Measurements from ENCODE around the gene DENND1B.
"Not testable (repeated sequence)": the region's sequence is repeated elsewhere in the genome, so short reads cannot be mapped to it uniquely, and the experiment has no call there.

DENND1B gene

DNA sequence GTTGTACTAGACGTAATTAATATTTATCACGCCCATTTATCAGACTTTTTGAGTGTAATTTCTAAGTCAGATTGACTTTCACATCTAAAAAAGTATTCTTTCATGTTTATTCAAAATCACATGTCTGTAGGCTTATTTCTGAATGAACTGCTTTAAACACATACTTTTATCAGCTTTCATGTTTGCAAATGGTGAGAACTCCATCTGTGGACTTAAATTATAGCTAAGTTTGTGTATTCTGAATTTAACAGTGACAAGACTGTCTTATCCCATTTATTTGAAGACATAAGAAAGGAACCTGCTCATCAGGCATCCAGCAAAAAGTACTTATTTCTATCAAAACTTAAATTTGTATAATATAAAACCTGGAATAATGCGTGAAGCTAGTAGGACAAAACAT, 69.3 kb downstream of the DENND1B start:
- TF ChIP-seq CTCF (conservative IDR thresholded peaks at IDR 0.05; ENCODE audit: low read length), result no peak

DNA sequence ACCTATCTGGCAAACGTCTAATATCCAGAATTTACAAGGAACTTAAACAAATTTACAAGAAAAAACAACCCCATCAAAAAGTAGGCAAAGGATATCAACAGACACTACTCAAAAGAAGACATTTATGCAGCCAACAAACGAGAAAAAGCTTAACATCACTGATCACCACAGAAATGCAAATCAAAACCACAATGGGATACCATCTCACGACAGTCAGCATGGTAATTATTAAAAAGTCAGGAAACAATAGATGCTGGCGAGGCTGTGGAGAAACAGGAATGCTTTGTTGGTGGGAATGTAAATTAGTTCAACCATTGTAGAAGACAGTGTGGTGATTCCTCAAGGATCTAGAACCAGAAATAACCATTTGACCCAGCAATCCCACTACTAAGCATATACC, 74.6 kb downstream of the DENND1B start:
- H3K4me3 ChIP-seq (ENCODE audit: low read length), result not testable (repeated sequence)
- peak; percentile 71 for DNase-seq (ENCODE audit: low read depth)

More for the DNA sequence above, 69.3 kb downstream of the DENND1B start:
- no peak for DNase-seq (ENCODE audit: low read depth)
- H3K4me3 ChIP-seq (ENCODE audit: low read length), result no peak overlapping the region

- H3K4me3 ChIP-seq (ENCODE audit: low read length), result no peak overlapping the region
- peak; percentile 21 for DNase-seq (ENCODE audit: low read depth)
- no peak for TF ChIP-seq CTCF (conservative IDR thresholded peaks at IDR 0.05; ENCODE audit: low read length)
Observed at GRCh38 chr1:197696372-197696771, 78.9 kb downstream of the DENND1B start.

GRCh38 chr1:197695961-197696360, 79.3 kb downstream of the DENND1B start:
- H3K4me3 ChIP-seq (ENCODE audit: low read length), result no peak overlapping the region
- peak; percentile 15 for DNase-seq (ENCODE audit: low read depth)
- TF ChIP-seq CTCF (conservative IDR thresholded peaks at IDR 0.05; ENCODE audit: low read length), result no peak

DNA sequence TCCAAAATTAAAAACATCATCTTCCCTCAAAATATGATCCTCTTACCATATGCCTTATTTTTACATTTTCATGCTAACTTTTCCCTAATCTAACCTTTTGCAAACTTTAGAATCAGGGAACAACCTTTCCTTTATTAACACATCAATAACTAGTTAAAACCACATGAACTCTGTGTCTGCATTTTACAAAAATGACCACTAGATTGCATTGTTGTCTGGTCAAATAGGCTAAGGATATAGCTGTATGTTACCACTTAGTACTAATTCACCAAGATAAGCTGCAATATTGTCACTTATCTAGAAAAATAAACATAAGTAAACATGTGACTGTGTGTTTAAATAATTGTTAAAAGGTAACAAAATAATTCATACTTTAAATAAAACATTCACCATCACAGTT, 82.3 kb downstream of the DENND1B start:
- DNase-seq (ENCODE audit: low read depth), result peak; percentile 47
- no peak overlapping the region for H3K4me3 ChIP-seq (ENCODE audit: low read length)
- TF ChIP-seq CTCF (conservative IDR thresholded peaks at IDR 0.05; ENCODE audit: low read length), result peak; percentile 50

DNA sequence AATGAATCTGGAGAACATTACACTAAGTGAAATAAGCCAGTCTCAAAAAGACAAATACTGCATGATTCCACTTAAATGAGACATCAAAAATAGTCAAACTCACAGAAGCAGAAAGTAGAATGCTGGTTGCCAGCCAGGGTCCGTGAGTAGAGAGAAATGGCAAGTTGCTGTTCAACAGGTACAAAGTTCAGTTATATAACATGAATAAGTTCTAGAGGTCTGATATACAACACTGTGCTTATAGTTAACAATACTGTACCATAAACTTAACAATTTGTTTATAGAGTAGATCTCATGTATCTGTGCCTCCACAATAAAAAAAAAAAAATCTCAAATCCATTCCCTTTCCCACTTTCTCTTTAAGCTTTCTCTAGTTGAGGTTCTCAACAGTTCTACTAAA, 83.5 kb downstream of the DENND1B start:
- no peak for TF ChIP-seq CTCF (conservative IDR thresholded peaks at IDR 0.05; ENCODE audit: low read length)
- no peak for DNase-seq (ENCODE audit: low read depth)
- H3K4me3 ChIP-seq (ENCODE audit: low read length), result no peak overlapping the region

GRCh38 chr1:197690074-197690473, 85.2 kb downstream of the DENND1B start:
- DNase-seq (ENCODE audit: low read depth), result no peak
- no peak overlapping the region for H3K4me3 ChIP-seq (ENCODE audit: low read length)
- TF ChIP-seq CTCF (conservative IDR thresholded peaks at IDR 0.05; ENCODE audit: low read length), result no peak

DNA sequence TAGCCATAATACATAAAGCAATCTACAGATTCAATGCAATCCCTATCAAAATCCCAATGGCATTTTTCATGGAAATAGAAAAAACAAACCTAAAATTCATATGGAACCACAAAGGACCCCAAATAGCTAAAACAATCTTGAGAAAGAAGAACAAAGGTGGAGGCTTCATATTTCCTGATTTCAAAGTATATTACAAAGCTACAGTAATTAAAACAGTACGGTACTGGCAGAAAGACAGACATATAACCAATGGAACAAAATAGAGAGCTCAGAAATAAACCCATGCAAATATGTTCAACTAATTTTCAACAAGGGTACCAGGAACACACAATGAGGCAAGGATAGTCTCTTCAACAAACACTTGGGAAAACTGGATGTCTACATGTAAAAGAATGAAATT, 87.0 kb downstream of the DENND1B start:
- no peak for TF ChIP-seq CTCF (conservative IDR thresholded peaks at IDR 0.05; ENCODE audit: low read length)
- no peak overlapping the region for H3K4me3 ChIP-seq (ENCODE audit: low read length)
- DNase-seq (ENCODE audit: low read depth), result no peak
